ENCODE results near the gene MILR1.

DNA sequence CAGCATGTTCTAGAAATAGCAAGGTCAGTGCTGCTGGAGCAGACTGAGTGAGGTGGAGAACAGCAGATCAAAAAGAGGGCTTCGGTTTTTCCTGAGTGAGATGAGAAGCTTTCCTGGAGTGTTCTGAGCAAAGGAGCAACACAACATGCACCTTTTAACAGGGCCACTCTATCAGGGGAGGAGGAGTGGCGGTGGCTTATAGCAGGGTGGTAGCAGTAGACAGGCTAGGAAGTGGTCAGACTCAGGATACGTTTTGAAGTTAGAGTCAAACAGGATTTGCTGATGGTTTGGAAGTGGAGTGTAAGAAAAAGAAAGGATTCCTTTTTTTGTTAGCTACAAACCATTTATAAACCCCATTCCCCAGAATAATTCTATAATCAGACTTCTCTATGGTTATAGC, 35.5 kb downstream of the MILR1 start:
- TF ChIP-seq, protein P1, sequence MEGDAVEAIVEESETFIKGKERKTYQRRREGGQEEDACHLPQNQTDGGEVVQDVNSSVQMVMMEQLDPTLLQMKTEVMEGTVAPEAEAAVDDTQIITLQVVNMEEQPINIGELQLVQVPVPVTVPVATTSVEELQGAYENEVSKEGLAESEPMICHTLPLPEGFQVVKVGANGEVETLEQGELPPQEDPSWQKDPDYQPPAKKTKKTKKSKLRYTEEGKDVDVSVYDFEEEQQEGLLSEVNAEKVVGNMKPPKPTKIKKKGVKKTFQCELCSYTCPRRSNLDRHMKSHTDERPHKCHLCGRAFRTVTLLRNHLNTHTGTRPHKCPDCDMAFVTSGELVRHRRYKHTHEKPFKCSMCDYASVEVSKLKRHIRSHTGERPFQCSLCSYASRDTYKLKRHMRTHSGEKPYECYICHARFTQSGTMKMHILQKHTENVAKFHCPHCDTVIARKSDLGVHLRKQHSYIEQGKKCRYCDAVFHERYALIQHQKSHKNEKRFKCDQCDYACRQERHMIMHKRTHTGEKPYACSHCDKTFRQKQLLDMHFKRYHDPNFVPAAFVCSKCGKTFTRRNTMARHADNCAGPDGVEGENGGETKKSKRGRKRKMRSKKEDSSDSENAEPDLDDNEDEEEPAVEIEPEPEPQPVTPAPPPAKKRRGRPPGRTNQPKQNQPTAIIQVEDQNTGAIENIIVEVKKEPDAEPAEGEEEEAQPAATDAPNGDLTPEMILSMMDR (IDR thresholded peaks at IDR 0.05; ENCODE audit: low read depth, low read length) = no peak
- TF ChIP-seq EZH2phosphoT487 (IDR thresholded peaks at IDR 0.05; ENCODE audit: low read depth) = no peak
